GM23248 (cell line): ENCODE measurements around the gene CORO7.

Experiments
- EZH2 ChIP-seq: fragments of 200-600 bp; sonication (generic); IDR thresholded peaks from 2 replicates; pipeline ENCODE4 v1.6.1; 2018; ENCODE audit warnings: antibody characterized with exemption, mild to moderate bottlenecking; ENCODE audit not compliant: insufficient read depth, poor library complexity, severe bottlenecking
- EZH2phosphoT487 ChIP-seq: fragments of 200-600 bp; sonication (generic); IDR thresholded peaks from 2 replicates; pipeline ENCODE4 v1.6.1; 2018; ENCODE audit warnings: antibody characterized with exemption, moderate library complexity, mild to moderate bottlenecking, low read depth; ENCODE audit not compliant: insufficient read depth

DNA sequence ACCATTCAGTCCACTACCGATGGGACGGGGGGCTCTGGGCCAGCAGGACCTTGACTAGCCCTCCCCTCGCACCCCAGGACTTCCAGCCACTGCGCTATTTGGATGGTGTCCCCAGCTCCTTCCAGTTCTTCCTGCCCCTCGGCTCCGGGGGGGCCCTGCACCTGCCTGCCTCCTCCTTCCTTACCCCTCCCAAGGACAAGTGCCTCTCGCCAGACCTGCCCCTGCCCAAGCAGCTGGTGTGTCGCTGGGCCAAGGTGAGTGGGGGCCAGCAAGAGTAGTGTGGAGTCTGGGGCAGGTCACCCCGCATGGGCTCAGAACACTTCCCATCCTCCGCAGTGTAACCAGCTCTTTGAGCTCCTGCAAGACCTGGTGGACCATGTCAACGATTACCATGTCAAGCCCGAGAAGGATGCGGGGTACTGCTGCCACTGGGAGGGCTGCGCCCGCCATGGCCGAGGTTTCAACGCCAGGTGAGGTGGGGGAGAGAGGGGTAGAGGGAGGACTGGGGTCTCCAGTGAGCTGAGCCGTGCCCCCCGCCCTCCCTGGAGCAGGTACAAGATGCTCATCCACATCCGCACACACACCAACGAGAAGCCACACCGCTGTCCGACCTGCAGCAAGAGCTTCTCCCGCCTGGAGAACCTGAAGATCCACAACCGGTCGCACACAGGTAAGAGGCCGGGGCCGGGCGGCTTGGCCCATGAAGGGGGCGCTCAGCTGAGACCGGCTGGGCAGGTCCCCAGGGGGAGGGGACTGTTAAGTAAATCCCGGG lies 81.5 kb downstream of the CORO7 start:
- TF ChIP-seq EZH2 (no peak), EZH2phosphoT487 (no peak)
